ENCODE data around the gene PNN. TPM values are rescaled to one million over a fixed set of nuclear protein-coding genes. Genes with fewer than 3 reads are reported as not detected.
"Not testable (repeated sequence)": the region's sequence is repeated elsewhere in the genome, so short reads cannot be mapped to it uniquely, and the experiment has no call there.

PNN gene
- total and polyA plus RNA-seq, 5 donors = 22.4 to 32.5 (median 29.0) TPM

DNA sequence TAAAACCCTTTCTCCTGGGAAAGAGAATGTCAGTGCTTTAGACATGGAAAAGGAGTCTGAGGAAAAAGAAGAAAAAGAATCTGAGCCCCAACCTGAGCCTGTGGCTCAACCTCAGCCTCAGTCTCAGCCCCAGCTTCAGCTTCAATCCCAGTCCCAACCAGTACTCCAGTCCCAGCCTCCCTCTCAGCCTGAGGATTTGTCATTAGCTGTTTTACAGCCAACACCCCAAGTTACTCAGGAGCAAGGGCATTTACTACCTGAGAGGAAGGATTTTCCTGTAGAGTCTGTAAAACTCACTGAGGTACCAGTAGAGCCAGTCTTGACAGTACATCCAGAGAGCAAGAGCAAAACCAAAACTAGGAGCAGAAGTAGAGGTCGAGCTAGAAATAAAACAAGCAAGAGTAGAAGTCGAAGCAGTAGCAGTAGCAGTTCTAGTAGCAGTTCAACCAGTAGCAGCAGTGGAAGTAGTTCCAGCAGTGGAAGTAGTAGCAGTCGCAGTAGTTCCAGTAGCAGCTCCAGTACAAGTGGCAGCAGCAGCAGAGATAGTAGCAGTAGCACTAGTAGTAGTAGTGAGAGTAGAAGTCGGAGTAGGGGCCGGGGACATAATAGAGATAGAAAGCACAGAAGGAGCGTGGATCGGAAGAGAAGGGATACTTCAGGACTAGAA lies 6.1 kb downstream of the PNN start:
- intact Hi-C loops (cut with DNase I) = loop anchor here in 2 of 4 donors (10.0 kb wide), 1 partner anchor 84 kb away; no protein-coding TSS in a partner anchor
- 93% methylated on average over 7 of the region's 7 CpGs for WGBS
- DNase-seq = no peak
- Histone ChIP-seq H3K27me3 (ENCODE audit: control insufficient read depth, insufficient read depth) (no peaks in the 10 kb centered on the region), H3K27ac (ENCODE audit: low read length) (no peak overlapping the region), H3K9me3 (ENCODE audit: control insufficient read depth, low read length) (no peaks in the 10 kb centered on the region), H3K4me3 (ENCODE audit: low read length) (no peak overlapping the region), H3K4me1 (ENCODE audit: control insufficient read depth, insufficient read depth, low read length) (peaks cover 2% of the 10 kb centered on the region)
- ATAC-seq = no peak

DNA sequence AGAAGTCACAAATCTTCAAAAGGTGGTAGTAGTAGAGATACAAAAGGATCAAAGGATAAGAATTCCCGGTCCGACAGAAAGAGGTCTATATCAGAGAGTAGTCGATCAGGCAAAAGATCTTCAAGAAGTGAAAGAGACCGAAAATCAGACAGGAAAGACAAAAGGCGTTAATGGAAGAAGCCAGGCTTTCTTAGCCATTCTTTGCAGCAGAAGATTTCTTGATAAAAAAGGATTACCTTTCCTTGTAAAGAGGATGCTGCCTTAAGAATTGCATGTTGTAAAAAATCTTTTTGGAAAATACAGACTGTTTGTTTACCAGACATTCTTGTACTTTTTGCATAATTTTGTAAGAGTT lies 6.6 kb downstream of the PNN start:
- no peaks in the 10 kb centered on the region for H3K27me3 ChIP-seq (ENCODE audit: control insufficient read depth, insufficient read depth)
- 81% methylated on average over 5 of the region's 5 CpGs for WGBS
- DNase-seq = no peak
- no peak for ATAC-seq
- no peaks in the 10 kb centered on the region for H3K9me3 ChIP-seq (ENCODE audit: control insufficient read depth, low read length)
- H3K27ac ChIP-seq (ENCODE audit: low read length) = no peak overlapping the region
- H3K4me3 ChIP-seq (ENCODE audit: low read length) = no peak overlapping the region
- H3K4me1 ChIP-seq (ENCODE audit: control insufficient read depth, insufficient read depth, low read length) = peaks cover 2% of the 10 kb centered on the region
- intact Hi-C loops (cut with DNase I) = loop anchor here in 2 of 4 donors (10.0 kb wide), 1 partner anchor 83 kb away; no protein-coding TSS in a partner anchor

DNA sequence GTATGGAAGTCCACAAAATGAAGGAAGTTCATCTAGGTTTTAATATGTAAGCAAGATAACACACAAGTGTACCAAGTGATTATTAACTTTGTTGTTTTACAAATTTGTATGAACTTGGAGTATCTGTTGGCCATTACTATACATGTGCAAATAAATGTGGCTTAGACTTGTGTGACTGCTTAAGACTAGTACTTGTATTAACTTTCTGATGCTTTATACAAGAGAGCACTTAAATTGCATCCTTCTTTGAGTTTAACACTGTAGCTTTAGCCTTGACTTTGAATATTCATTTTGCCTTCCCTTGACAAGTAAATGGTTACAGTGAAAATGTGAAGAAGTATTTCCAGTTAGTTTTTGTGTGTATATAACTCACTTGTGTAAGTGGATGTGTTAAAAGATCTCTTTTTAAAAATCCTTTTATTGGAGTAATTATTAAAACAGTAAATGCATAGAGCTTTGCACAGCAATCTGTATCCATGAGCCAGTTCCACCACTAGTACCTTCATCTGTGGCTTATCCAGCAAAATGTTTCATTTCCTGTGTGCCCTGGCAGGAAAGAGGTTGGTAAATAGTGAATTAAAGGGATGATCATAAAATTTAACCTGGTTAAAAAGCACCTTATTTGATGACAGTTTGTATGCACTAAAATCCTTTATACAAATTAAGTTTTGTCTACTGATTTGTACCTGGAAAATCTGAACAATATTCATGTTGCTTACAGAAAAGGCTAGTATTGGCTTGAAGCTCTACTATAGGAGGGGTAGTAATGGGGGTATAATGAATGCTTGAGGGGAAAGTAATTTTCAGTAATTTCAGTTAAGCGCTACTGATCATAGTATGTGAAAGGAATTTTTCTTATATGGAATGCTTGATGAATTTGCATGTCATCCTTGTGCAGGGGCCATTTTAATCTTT lies 8.0 kb downstream of the PNN start:
- DNase-seq (no peak), ATAC-seq (no peak)
- Histone ChIP-seq H3K27me3 (ENCODE audit: control insufficient read depth, insufficient read depth) (no peaks in the 10 kb centered on the region), H3K9me3 (ENCODE audit: control insufficient read depth, low read length) (no peaks in the 10 kb centered on the region), H3K4me1 (ENCODE audit: control insufficient read depth, insufficient read depth, low read length) (no peaks in the 10 kb centered on the region), H3K27ac (ENCODE audit: low read length) (no peak overlapping the region), H3K4me3 (ENCODE audit: low read length) (no peak overlapping the region)
- intact Hi-C loops (cut with DNase I) = loop anchor here in 2 of 4 donors (10.0 kb wide), 1 partner anchor 82 kb away; no protein-coding TSS in a partner anchor
- WGBS = 98% methylated on average over 1 of the region's 1 CpG

DNA sequence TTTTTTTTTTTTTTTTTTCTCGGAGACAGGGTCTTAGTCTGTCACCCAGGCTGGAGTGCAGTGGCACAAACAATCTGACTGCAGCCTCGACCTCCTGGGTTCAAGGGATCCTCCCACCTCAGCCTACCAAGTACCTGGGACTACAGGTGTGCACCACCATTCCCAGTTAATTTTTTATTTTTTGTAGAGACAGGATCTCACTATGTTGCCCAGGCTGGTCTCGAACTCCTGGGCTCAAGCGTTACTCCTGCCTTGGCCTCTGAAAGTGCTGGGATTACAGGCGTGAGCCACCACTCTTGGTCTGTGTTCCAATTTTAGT lies 8.6 kb downstream of the PNN start:
- intact Hi-C loops (cut with DNase I) = loop anchor here in 2 of 4 donors (10.0 kb wide), 1 partner anchor 81 kb away; no protein-coding TSS in a partner anchor
- WGBS = 92% methylated on average over 5 of the region's 5 CpGs
- not testable (repeated sequence) for ATAC-seq

DNA sequence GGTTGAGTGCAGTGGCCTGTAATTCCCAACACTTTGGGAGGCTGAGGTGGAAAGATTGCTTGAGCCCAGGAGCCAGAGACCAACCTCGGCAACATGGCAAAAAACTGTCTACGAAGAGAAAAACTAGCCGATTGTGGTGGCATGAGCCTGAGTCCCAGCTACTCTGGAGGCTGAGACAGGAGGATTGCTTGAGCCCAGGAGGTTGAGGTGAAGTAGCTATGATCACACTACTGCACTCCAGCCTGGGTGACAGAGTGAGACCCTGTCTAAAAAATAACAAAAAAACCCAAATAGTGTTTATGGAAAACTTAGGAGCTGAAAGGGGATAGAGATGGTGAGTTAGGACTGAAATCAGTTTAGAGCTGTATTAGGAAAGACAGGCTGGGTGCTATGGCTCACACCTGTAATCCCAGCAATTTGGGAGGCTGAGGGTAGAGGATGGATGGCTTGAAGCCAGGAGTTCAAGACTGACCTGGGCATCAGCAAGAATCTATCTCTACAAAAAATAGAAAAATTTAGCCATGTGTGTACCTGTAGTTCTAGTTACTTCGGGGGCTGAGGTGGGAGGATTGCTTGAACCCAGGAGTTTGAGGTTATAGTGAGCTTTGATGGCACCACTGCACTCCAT lies 9.7 kb downstream of the PNN start:
- DNase-seq (no peak), ATAC-seq (no peak)
- Histone ChIP-seq H3K27me3 (ENCODE audit: control insufficient read depth, insufficient read depth) (no peaks in the 10 kb centered on the region), H3K4me3 (ENCODE audit: low read length) (no peak overlapping the region), H3K9me3 (ENCODE audit: control insufficient read depth, low read length) (no peaks in the 10 kb centered on the region), H3K27ac (ENCODE audit: low read length) (no peak overlapping the region), H3K4me1 (ENCODE audit: control insufficient read depth, insufficient read depth, low read length) (no peaks in the 10 kb centered on the region)
- intact Hi-C loops (cut with DNase I) = loop anchor here in 2 of 4 donors (10.0 kb wide), 1 partner anchor 80 kb away; no protein-coding TSS in a partner anchor
- WGBS = 97% methylated on average over 4 of the region's 4 CpGs

More for the DNA sequence above, 8.6 kb downstream of the PNN start:
- not testable (repeated sequence) for DNase-seq; H3K4me1 ChIP-seq (ENCODE audit: control insufficient read depth, insufficient read depth, low read length); H3K27ac ChIP-seq (ENCODE audit: low read length); H3K9me3 ChIP-seq (ENCODE audit: control insufficient read depth, low read length); H3K27me3 ChIP-seq (ENCODE audit: control insufficient read depth, insufficient read depth); H3K4me3 ChIP-seq (ENCODE audit: low read length)

DNA sequence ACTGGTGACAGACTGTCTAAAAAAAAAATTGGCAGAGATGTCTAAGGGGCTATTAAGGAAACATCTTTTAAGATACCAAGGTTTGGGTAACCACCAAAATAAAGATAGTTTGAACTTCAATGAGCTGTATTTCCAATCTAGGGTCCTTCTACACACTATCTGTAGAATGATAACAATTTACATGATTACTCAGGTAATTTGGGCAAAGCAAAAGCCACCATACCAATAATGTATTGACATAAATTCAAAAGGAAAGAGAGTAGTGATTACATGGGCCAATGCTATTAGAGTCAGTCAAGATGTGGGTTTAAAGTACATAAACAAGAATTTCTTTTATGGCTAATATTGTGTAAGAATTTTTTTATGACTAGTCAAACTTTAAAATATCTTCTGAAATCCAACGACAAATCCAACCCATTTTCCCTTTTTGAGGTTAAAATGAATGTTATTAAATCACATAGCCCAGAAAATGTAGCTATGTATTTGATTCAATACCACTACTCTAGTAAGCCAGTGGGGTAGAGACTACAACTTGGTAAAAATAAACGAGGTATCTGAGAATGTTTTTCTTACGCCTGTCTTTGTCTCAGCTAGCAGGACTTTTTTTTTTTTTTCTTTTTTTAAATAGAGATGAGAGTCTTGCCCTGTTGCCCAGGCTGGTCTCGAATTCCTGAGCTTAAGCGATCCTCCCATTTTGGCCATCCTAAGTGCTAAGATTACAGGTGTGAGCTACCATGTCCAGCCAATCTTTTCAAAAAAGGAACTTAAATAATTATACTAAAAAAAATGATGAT lies 10.4 kb downstream of the PNN start:
- ATAC-seq (no peak), DNase-seq (no peak)
- Histone ChIP-seq H3K4me1 (ENCODE audit: control insufficient read depth, insufficient read depth, low read length) (no peaks in the 10 kb centered on the region), H3K27ac (ENCODE audit: low read length) (no peak overlapping the region), H3K9me3 (ENCODE audit: control insufficient read depth, low read length) (no peaks in the 10 kb centered on the region), H3K4me3 (ENCODE audit: low read length) (no peak overlapping the region), H3K27me3 (ENCODE audit: control insufficient read depth, insufficient read depth) (no peaks in the 10 kb centered on the region)
- intact Hi-C loops (cut with DNase I) = loop anchor here in 2 of 4 donors (10.0 kb wide), 1 partner anchor 79 kb away; no protein-coding TSS in a partner anchor
- WGBS = 92% methylated on average over 5 of the region's 5 CpGs

DNA sequence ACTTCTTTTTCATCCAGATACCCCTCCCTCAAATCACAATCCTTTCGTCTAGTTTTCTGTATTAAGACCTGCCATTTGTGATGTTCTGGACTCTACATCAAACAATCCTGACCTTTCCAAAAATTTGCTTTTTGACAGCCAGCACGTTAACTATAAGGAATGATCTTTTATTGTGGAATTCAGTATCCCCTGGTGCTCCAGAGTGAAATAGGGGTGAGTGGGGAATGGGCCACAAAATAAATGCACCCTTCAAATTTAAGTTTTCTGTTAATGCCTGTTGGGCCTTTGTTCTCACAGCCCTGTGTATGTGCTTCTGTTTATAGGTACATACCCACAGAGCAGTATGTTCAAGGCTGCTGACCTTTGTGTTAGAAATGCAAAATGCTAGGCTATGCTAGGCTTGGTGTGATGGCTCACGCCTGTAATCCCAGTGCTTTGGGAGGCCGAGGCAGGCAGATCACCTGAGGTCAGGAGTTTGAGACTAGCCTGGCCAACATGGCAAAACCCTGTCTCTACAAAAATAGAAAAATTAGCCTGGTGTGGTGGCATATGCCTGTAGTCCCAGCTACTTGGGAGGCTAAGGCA lies 12.0 kb downstream of the PNN start:
- Histone ChIP-seq H3K9me3 (ENCODE audit: control insufficient read depth, low read length) (no peaks in the 10 kb centered on the region), H3K4me1 (ENCODE audit: control insufficient read depth, insufficient read depth, low read length) (no peaks in the 10 kb centered on the region), H3K4me3 (ENCODE audit: low read length) (no peak overlapping the region), H3K27me3 (ENCODE audit: control insufficient read depth, insufficient read depth) (no peaks in the 10 kb centered on the region), H3K27ac (ENCODE audit: low read length) (no peak overlapping the region)
- WGBS = 87% methylated on average over 4 of the region's 4 CpGs
- DNase-seq = no peak
- no peak for ATAC-seq
- intact Hi-C loops (cut with DNase I) = loop anchor here in 2 of 4 donors (10.0 kb wide), 1 partner anchor 78 kb away; no protein-coding TSS in a partner anchor

DNA sequence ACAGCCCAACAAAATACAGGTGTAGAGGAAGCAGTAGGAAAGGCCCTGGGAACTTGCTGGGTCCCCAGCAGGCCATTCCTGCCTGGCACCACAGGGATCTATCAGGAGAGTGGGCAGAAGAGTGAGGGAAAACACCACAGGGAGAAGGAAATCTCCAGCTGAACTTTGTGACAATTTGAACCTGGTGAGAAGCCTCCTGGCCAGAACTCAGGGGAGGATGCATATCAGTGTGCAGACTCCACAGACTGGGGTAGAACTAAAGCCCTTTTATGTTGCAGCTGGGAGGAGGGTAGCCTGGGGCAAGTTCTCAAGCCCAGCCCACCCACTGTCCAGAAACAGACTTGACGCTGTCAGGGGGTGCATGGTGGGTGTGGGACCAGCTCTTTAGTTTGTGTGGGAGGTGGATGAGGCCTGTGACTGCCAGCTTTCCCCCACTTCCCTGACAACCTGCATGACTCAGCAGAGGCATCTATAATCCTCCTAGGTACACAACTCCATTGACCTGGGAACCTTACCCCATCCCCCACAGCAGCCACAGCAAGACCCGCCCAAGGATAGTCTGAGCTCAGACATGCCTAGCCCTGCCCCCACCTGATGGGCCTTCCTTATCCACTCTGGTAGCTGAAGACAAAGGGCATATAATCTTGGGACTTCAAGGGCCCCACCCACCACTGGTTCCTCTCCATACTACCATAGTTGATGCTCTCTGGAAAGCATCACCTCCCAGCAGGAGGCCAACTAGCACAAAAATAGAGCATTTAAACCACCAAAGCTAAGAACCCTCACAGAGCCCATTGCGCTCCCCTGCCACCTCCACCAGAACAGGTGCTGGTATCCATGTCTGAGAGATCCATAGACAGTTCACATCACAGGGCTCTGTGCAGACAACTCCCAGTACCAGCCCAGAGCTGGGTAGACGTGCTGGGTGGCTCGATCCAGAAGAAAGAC lies 28.9 kb downstream of the PNN start:
- 68% methylated on average over 5 of the region's 5 CpGs for WGBS
- no peak overlapping the region for H3K27ac ChIP-seq (ENCODE audit: low read length)
- H3K4me3 ChIP-seq (ENCODE audit: low read length) = no peak overlapping the region
- no peaks in the 10 kb centered on the region for H3K27me3 ChIP-seq (ENCODE audit: control insufficient read depth, insufficient read depth)
- no peak for DNase-seq
- ATAC-seq = no peak
- no peaks in the 10 kb centered on the region for H3K4me1 ChIP-seq (ENCODE audit: control insufficient read depth, insufficient read depth, low read length)
- no peaks in the 10 kb centered on the region for H3K9me3 ChIP-seq (ENCODE audit: control insufficient read depth, low read length)
- intact Hi-C loops (cut with DNase I) = no loop called here

DNA sequence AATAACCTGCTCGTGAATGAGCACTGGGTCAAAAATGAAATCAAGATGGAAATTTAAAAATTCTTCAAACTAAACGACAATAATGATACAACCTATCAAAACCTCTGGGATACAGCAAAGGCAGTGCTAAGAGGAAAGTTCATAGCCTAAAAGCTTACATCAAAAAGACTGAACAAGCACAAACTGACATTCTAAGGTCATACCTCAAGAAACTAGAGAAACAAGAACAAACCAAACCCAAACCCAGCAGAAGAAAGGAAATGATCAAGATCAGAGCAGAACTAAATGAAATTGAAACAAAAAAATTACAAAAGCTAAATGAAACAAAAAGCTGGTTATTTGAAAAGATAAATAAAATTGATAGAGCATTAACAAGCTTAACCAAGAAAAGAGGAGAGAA lies 32.4 kb downstream of the PNN start:
- H3K4me3 ChIP-seq (ENCODE audit: low read length); ATAC-seq; H3K9me3 ChIP-seq (ENCODE audit: control insufficient read depth, low read length); H3K4me1 ChIP-seq (ENCODE audit: control insufficient read depth, insufficient read depth, low read length); H3K27me3 ChIP-seq (ENCODE audit: control insufficient read depth, insufficient read depth); intact Hi-C loops (cut with DNase I); H3K27ac ChIP-seq (ENCODE audit: low read length); DNase-seq: not testable (repeated sequence)
- 84% methylated on average over 2 of the region's 2 CpGs for WGBS

All from right cardiac atrium (tissue), 5 donors.